Measurements from ENCODE around the gene EPN2.

- TF ChIP-seq, protein P1, sequence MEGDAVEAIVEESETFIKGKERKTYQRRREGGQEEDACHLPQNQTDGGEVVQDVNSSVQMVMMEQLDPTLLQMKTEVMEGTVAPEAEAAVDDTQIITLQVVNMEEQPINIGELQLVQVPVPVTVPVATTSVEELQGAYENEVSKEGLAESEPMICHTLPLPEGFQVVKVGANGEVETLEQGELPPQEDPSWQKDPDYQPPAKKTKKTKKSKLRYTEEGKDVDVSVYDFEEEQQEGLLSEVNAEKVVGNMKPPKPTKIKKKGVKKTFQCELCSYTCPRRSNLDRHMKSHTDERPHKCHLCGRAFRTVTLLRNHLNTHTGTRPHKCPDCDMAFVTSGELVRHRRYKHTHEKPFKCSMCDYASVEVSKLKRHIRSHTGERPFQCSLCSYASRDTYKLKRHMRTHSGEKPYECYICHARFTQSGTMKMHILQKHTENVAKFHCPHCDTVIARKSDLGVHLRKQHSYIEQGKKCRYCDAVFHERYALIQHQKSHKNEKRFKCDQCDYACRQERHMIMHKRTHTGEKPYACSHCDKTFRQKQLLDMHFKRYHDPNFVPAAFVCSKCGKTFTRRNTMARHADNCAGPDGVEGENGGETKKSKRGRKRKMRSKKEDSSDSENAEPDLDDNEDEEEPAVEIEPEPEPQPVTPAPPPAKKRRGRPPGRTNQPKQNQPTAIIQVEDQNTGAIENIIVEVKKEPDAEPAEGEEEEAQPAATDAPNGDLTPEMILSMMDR (IDR thresholded peaks at IDR 0.05): no peak
- TF ChIP-seq POLR2A (IDR thresholded peaks at IDR 0.05): no peak
These were observed 58.4 kb downstream of the EPN2 start for GRCh38 chr17:19295473-19296135.

Measured in testis (tissue), 2 donors.